Right lobe of liver (tissue), 6 donors: ENCODE results near the gene TLR9. TPM values are rescaled to one million over a fixed set of nuclear protein-coding genes. Genes with fewer than 3 reads are reported as not detected.

Source experiments
- ATAC-seq, 4 donors: fragments of 200-7000 bp; cut with Tn5 transposase; one replicate each; pipeline ENCODE4 v1.9.1; 2020; ENCODE audit warnings: mild to moderate bottlenecking in 4 of 4, moderate library complexity in 4 of 4
- DNase-seq, 3 donors: peaks; one replicate each; pipeline ENCODE4 v3.0.0-alpha.2; 2020
- H3K27ac ChIP-seq, 3 donors: fragments of 200-600 bp; one replicate each; pipeline ENCODE4 v1.8.0; 2022
- H3K27me3 ChIP-seq, 2 donors: fragments of 200-600 bp; one replicate each; pipeline ENCODE4 v1.8.0; 2022
- H3K36me3 ChIP-seq, 4 donors: fragments of 200-600 bp; sonication (generic) in 1 of 4; one replicate each; pipeline versions ENCODE4 v1.5.1 to v1.8.0; 2017 to 2022; ENCODE audit warnings: control low read depth in 1 of 4
- H3K4me1 ChIP-seq, 4 donors: fragments of 200-600 bp; sonication (generic) in 1 of 4; one replicate each; pipeline versions ENCODE4 v1.5.1 to v1.8.0; 2017 to 2022; ENCODE audit warnings: control low read depth in 1 of 4
- H3K4me3 ChIP-seq, 3 donors: fragments of 200-600 bp; one replicate each; pipeline ENCODE4 v1.8.0; 2022
- H3K9me3 ChIP-seq, 4 donors: fragments of 200-600 bp; sonication (generic) in 1 of 4; one replicate each; pipeline versions ENCODE4 v1.5.1 to v1.8.0; 2017 to 2022; ENCODE audit warnings: control low read depth in 1 of 4
- CTCF ChIP-seq, 4 donors: fragments of 200-600 bp in 3 of 4; fragments of 450-650 bp in 1 of 4; IDR thresholded peaks; one replicate each; pipeline versions ENCODE4 v1.5.1 to v1.8.0; 2016 to 2022; ENCODE audit warnings: antibody characterized with exemption in 4 of 4, mild to moderate bottlenecking in 2 of 4
- POLR2A ChIP-seq: fragments of 450-650 bp; IDR thresholded peaks from one replicate; pipeline ENCODE4 v1.6.1; 2017; ENCODE audit warnings: antibody characterized with exemption, mild to moderate bottlenecking
- WGBS: methylation state at CpG from one replicate; pipeline ENCODE4 v1.1.6; 2018; ENCODE audit warnings: low coverage, low lambda C conversion rate; ENCODE audit not compliant: insufficient coverage; ENCODE audit errors: missing lambda C conversion rate; 5-methylcytosine and 5-hydroxymethylcytosine counted together
- intact Hi-C, 2 donors: fragments of 100-400 bp; cut with DNase I; formaldehyde crosslinking; loops; one replicate each; pipeline versions ENCODE4 v1.11.2 to v1.14.1; 2022
- total RNA-seq, 6 experiments: library from RNA; depleted of rRNA in 2 of 6; stranded (reverse); fragments of >200 nt in 2 of 6; fragmentation: NEBNext Ultra II Directional in 3 of 6; extraction: Animal tissue kit (Norgen Biotek cat#: 25700) in 3 of 6; gene quantifications; one replicate each; pipeline versions ENCODE4 v1.1.0 to v1.2.4, GENCODE V29; 2016 to 2023
- donor health status: DM: no; HTN: yes; CAD: no.
- donor health status: DM: no; HTN: no; CAD: no.
- donor health status: DM: no; HTN: no; CAD: no.
- donor health status: DM: no; HTN: yes; CAD: no.
- donor health status: DM: no; HTN: yes; CAD: no.

The TLR9 gene
- total RNA-seq, 6 experiments from 2014 or later, result 0.12 to 0.59 (median 0.24) TPM; not detected in 2

GRCh38 chr3:52175416-52176179, 49.8 kb downstream of the TLR9 start:
- Histone ChIP-seq H3K27ac (peak overlapping the region in 2 of 3 donors; percentile 94 to 100), H3K4me3 (no peak overlapping the region), H3K27me3 (no peaks in the 10 kb centered on the region), H3K4me1 (peaks cover 0 to 47% (median 15%) of the 10 kb centered on the region in 4 donors), H3K9me3 (no peaks in the 10 kb centered on the region), H3K36me3 (no peaks in the 10 kb centered on the region)
- 91% methylated on average over 6 of the region's 14 CpGs for WGBS
- TF ChIP-seq CTCF (IDR thresholded peaks at IDR 0.05) (no peak), POLR2A (no peak)
- ATAC-seq (no peak), DNase-seq (peak in 2 of 3 donors; percentile 14 to 48)
- intact Hi-C loops, result no loop called here

DNA sequence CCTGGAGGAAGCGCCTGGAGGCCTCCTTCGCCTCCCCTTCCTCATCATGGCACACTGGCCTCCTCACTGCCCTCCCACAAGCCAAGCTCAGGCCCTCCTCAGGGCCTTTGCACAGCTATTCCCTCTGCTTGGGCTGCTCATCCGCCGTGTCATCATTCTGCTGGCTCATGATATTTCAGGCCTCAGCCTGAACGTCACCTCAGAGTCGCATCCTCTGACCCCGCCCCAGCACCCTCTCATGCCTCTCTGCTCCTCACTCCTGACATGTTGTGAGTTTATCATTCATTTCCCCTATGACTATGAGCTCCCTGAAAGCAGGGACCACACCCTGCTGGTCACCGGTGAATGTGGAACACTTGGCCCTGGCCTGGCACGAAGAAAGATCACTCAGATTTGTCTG, 50.5 kb downstream of the TLR9 start:
- Histone ChIP-seq H3K9me3 (no peaks in the 10 kb centered on the region), H3K27ac (no peak overlapping the region), H3K4me1 (peaks cover 0 to 45% (median 13%) of the 10 kb centered on the region in 4 donors), H3K27me3 (no peaks in the 10 kb centered on the region), H3K4me3 (no peak overlapping the region), H3K36me3 (no peaks in the 10 kb centered on the region)
- peak in 2 of 3 donors; percentile 12 to 46 for DNase-seq
- ATAC-seq, result no peak
- intact Hi-C loops, result no loop called here
- 74% methylated on average over 4 of the region's 9 CpGs for WGBS
- no peak for TF ChIP-seq POLR2A
- TF ChIP-seq CTCF (IDR thresholded peaks at IDR 0.05), result no peak

DNA sequence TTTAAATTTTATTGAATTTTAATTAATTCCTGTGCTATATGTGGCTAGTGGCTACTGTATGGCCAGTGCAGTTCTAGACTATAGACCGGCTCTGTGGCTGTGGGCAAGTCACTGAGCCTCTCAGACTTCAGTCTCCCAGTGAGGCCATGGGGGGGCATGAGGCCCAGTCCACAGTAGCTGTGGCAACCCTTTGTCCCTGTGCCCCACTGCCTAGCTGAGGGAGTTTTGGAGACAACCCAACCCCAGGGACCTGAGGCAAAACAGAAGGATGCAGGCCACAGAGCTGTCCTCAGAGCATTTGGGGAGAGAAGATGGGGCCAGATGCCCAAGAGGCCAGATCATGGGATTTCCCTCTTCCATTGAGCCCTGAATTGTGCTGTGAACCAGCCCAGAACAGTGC, 52.3 kb downstream of the TLR9 start:
- 100% methylated on average over 1 of the region's 1 CpG for WGBS
- no peaks in the 10 kb centered on the region for H3K9me3 ChIP-seq
- DNase-seq, result peak in 2 of 3 donors; percentile 12 to 29
- H3K36me3 ChIP-seq, result no peaks in the 10 kb centered on the region
- TF ChIP-seq CTCF (IDR thresholded peaks at IDR 0.05) (no peak), POLR2A (no peak)
- no peaks in the 10 kb centered on the region for H3K27me3 ChIP-seq
- peaks cover 0 to 28% (median 7%) of the 10 kb centered on the region in 4 donors for H3K4me1 ChIP-seq
- no peak overlapping the region for H3K27ac ChIP-seq
- intact Hi-C loops, result no loop called here
- ATAC-seq, result no peak
- no peak overlapping the region for H3K4me3 ChIP-seq

GRCh38 chr3:52172262-52172757, 53.1 kb downstream of the TLR9 start:
- Histone ChIP-seq H3K36me3 (no peaks in the 10 kb centered on the region), H3K4me1 (peaks cover 0 to 24% (median 7%) of the 10 kb centered on the region in 4 donors), H3K9me3 (no peaks in the 10 kb centered on the region), H3K27me3 (no peaks in the 10 kb centered on the region), H3K4me3 (no peak overlapping the region), H3K27ac (no peak overlapping the region)
- peak in 1 of 3 donors; percentile 15 for DNase-seq
- intact Hi-C loops, result no loop called here
- ATAC-seq, result no peak
- WGBS, result no CpG with 5 or more reads among the region's 5 CpGs
- TF ChIP-seq POLR2A (no peak), CTCF (IDR thresholded peaks at IDR 0.05) (no peak)
